Stomach (tissue), 4 donors: ENCODE measurements around the gene FBXL7.

Source experiments
- CTCF ChIP-seq, 7 experiments: fragments of 450-650 bp in 4 of 7; fragments of 200-600 bp in 3 of 7; sonication (generic) in 3 of 7; IDR thresholded peaks; one replicate each; pipeline ENCODE4 v1.5.1; 2016 to 2019; ENCODE audit warnings: antibody characterized with exemption in 7 of 7, control low read depth in 2 of 7, mild to moderate bottlenecking in 1 of 7
- POLR2A ChIP-seq, 4 donors: fragments of 450-650 bp; IDR thresholded peaks; one replicate each; pipeline ENCODE4 v1.6.1; 2016; ENCODE audit warnings: antibody characterized with exemption in 4 of 4, control low read depth in 2 of 4, mild to moderate bottlenecking in 1 of 4, moderate library complexity in 1 of 4
- POLR2AphosphoS5 ChIP-seq, 3 donors: sonication (generic); formaldehyde crosslinking; IDR thresholded peaks; one replicate each; pipeline ENCODE4 v1.6.1; 2016; ENCODE audit warnings: antibody characterized with exemption in 3 of 3

- TF ChIP-seq CTCF (IDR thresholded peaks at IDR 0.05) (no peak), POLR2AphosphoS5 (IDR thresholded peaks at IDR 0.05) (no peak), POLR2A (IDR thresholded peaks at IDR 0.05) (no peak)
These were observed 335.5 kb downstream of the FBXL7 start for GRCh38 chr5:15835514-15835913.
